Ectodermal cell (in vitro differentiated cells): ENCODE measurements around the gene TMEM54.

ENCODE experiments used
- H3K27ac ChIP-seq: 2 replicates; pipeline ENCODE4 v1.7.0; 2013; ENCODE audit warnings: mild to moderate bottlenecking, low read depth, low read length; ENCODE audit not compliant: insufficient read depth, poor library complexity, severe bottlenecking
- H3K27me3 ChIP-seq: 2 replicates; pipeline ENCODE4 v1.7.0; 2013; ENCODE audit warnings: mild to moderate bottlenecking, low read length; ENCODE audit not compliant: insufficient read depth, control insufficient read depth, poor library complexity, severe bottlenecking
- H3K36me3 ChIP-seq: one replicate; pipeline ENCODE4 v1.7.0; 2013; ENCODE audit warnings: low read length; ENCODE audit not compliant: control insufficient read depth, insufficient read depth
- H3K4me1 ChIP-seq: one replicate; pipeline ENCODE4 v1.7.0; 2013; ENCODE audit warnings: low read length; ENCODE audit not compliant: control insufficient read depth, insufficient read depth
- H3K4me3 ChIP-seq: 2 replicates; pipeline ENCODE4 v1.7.0; 2013; ENCODE audit warnings: low read depth, low read length, control low read depth; ENCODE audit not compliant: insufficient read depth
- H3K9me3 ChIP-seq: 2 replicates; pipeline ENCODE4 v1.7.0; 2013; ENCODE audit warnings: mild to moderate bottlenecking, low read length, moderate library complexity; ENCODE audit not compliant: control insufficient read depth
- WGBS, 2 experiments: methylation state at CpG; one replicate each; pipeline ENCODE4 v1.1.7; 2013; ENCODE audit warnings: missing lambda C conversion rate in 2 of 2; 5-methylcytosine and 5-hydroxymethylcytosine counted together

The TMEM54 gene

DNA sequence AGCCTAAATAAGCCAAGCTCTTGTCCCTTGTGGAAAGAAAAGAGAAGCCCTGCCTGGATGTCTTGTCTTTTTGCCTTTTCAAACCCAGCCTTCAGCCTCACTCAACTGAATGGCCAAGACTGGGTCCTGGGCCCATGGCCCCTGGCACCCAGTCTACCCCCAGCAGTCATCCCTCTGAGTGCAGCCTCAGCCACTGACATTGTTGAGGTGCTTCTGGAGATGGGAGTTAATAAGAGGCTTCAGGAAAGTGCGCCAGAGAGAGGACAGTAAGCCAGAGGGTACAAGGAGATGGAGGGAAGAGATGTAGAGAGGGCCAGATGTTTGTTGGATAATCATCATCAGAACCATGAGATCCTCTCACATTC lies 37.3 kb downstream of the TMEM54 start:
- H3K27me3 ChIP-seq, result no peaks in the 10 kb centered on the region
- 94 to 100% methylated on average over 1 of the region's 1 CpG for WGBS, 2 experiments
- no peak overlapping the region for H3K4me3 ChIP-seq
- H3K9me3 ChIP-seq, result no peaks in the 10 kb centered on the region
- H3K4me1 ChIP-seq, result peaks cover 11% of the 10 kb centered on the region
- no peak overlapping the region for H3K27ac ChIP-seq
- H3K36me3 ChIP-seq, result peaks cover 10% of the 10 kb centered on the region

DNA sequence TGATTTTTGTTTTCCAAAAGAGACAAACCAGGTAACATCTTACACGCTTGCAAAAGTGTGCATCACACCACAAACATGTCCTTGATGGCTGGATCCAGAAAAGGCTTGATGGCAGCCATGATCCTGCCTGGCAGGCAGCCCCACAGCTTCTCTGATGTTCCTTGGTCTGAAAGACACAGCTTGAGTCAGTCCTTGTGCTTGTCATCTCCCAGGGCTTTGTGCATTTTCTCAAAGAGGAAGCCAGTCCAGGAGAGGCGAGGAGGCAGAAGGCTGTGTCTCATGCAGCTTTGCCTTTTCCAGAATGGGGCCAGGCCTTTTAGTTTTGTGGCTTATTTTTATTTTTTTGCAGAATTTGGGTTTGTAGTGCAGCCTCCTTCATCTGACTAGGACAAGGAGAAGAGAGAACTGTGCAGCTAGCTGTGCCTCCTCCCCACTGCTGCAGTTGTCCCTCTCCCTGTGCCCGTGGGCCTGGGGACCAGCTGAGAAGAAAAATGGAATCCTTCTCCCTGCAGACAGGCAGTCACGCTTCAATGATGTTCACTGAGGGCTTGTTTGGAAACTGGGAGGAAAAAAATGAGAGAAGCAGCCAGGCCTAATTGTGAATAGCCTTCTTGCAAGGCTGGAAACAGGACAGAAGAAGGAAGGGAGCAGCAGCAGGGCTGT lies 37.8 kb downstream of the TMEM54 start:
- Histone ChIP-seq H3K9me3 (no peaks in the 10 kb centered on the region), H3K27me3 (no peaks in the 10 kb centered on the region), H3K36me3 (peaks cover 10% of the 10 kb centered on the region), H3K4me3 (no peak overlapping the region), H3K27ac (no peak overlapping the region), H3K4me1 (peaks cover 11% of the 10 kb centered on the region)
- 78 to 86% methylated on average over 4 of the region's 4 CpGs for WGBS, 2 experiments

DNA sequence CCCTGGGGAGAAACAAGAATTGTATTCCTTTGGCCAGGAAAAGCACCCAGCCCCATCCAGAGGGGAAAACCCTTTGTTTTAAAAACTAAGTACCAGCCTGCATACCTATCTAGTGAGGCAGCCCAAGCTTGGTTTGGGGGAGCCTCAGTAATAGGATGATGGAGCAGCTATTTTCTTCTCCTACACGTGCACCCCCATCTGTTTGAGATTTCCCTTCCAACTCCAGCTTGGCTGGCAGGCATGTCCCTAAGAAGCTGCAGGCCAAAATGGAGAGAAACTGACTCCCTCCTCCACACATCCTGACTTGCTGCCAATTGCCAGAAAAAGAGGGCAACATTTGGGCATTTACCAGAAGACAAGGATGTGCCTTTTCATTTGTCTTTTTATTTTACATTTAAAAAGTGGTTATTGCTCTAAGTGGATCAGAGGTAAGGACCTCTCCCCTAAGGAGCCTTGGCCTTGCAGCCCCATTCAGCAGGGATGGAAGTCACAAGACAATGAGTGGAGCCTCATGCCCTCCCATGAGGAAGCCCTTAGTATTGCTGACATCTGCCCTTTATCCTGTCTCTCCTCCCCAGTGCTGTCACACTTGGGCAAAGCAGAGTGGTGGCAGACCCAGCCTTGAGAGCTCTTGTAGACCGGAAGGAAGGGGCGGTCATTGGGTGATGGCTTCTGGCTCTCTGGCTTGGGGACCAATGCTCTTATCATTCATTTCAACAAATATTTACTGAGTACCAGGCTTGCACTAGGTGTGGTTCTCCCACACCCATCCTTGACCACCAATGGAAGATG lies 39.1 kb downstream of the TMEM54 start:
- Histone ChIP-seq H3K27ac (no peak overlapping the region), H3K4me3 (no peak overlapping the region), H3K4me1 (peaks cover 11% of the 10 kb centered on the region), H3K9me3 (no peaks in the 10 kb centered on the region), H3K27me3 (no peaks in the 10 kb centered on the region), H3K36me3 (peaks cover 10% of the 10 kb centered on the region)
- WGBS, 2 experiments, result 86 to 89% methylated on average over 3 of the region's 3 CpGs

DNA sequence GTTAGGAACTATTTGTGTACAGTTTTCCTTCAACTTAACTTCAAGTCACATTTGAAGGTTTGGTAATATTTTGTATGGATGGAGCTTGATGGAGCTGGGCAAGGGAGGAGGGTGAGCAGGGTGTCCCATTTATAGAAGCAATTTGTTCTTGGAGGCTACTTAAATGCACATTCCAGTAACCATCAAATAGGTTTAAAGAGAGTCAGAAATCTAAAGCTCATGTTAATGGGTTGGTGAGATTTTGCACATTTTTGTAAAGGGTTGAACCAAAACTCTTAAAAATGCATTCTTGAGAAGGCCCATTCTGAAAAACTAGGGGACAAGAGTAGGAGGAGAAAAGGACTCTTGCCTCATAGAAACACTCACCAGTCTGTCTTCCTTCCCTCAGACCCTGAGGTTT lies 40.6 kb downstream of the TMEM54 start:
- no peaks in the 10 kb centered on the region for H3K9me3 ChIP-seq
- no peak overlapping the region for H3K27ac ChIP-seq
- H3K36me3 ChIP-seq, result peaks cover 10% of the 10 kb centered on the region
- H3K4me3 ChIP-seq, result no peak overlapping the region
- H3K4me1 ChIP-seq, result peaks cover 11% of the 10 kb centered on the region
- no peaks in the 10 kb centered on the region for H3K27me3 ChIP-seq

DNA sequence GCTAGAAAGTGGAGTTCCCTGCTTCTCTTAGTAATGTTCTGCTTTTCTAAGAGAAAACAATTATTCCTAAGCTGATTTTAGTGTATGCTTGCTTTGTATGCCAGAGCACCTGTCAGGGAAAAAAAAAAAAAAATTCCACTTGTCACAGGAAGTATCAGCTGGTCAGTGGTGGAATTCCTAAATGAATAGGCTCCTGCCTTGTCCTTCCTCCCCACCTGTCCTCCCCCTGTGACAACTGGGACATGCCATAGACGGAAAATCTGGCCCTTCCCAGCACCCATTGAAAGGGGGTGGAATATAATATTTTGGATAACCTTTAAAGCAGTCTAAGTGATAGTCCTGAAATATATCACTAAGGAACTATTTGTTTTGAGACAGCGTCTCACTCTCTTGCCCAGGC lies 41.3 kb downstream of the TMEM54 start:
- Histone ChIP-seq H3K9me3 (no peaks in the 10 kb centered on the region), H3K4me3 (no peak overlapping the region), H3K27me3 (no peaks in the 10 kb centered on the region), H3K36me3 (peaks cover 14% of the 10 kb centered on the region), H3K27ac (no peak overlapping the region), H3K4me1 (peaks cover 11% of the 10 kb centered on the region)
- 95 to 99% methylated on average over 2 of the region's 2 CpGs for WGBS, 2 experiments

DNA sequence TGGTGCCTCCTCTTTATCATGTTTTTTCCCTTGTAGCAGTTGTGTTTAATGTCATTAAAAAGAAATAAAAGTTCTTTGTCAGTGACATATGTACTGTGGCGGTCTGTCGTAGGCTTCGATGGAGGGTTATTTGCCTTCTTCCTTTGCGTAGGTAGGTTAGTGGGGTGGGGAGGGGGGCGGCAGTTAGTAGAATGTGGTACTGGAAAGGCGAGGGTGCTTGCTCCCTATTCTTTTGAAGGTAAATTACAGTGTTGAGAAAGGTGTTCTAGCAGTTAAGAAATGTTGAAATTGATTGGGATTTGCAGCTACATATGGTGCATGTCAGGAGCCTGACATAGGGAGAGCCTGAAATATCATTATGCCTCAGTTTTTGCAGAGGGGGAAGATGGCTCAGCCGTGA lies 42.4 kb downstream of the TMEM54 start:
- no peaks in the 10 kb centered on the region for H3K9me3 ChIP-seq
- WGBS, 2 experiments, result 91 to 94% methylated on average over 7 of the region's 7 CpGs
- no peaks in the 10 kb centered on the region for H3K27me3 ChIP-seq
- H3K36me3 ChIP-seq, result peaks cover 17% of the 10 kb centered on the region
- H3K4me1 ChIP-seq, result peaks cover 7% of the 10 kb centered on the region
- no peak overlapping the region for H3K27ac ChIP-seq
- no peak overlapping the region for H3K4me3 ChIP-seq

DNA sequence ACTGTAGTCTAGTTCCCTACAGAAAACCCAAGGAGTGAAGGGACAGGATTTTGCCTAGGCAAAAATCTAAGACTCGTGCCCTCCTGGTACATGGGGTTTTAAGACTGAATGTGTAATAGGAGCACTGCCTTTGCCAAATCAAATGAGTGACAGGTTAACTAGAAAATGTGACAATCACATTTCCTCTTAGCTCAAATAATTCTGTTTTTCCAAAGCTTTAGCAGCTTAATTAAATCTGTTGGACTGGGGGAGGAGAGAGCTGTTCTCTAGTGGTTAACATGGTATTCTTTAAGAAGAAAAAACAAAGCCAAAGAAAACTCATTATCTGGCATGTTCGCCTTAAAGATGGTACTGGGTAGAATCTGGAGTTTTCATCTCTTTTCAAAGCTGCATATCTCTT lies 43.1 kb downstream of the TMEM54 start:
- Histone ChIP-seq H3K9me3 (no peaks in the 10 kb centered on the region), H3K27ac (no peak overlapping the region), H3K4me3 (no peak overlapping the region), H3K27me3 (no peaks in the 10 kb centered on the region), H3K36me3 (peaks cover 19% of the 10 kb centered on the region), H3K4me1 (peaks cover under 1% of the 10 kb centered on the region)
- 93 to 94% methylated on average over 2 of the region's 2 CpGs for WGBS, 2 experiments

DNA sequence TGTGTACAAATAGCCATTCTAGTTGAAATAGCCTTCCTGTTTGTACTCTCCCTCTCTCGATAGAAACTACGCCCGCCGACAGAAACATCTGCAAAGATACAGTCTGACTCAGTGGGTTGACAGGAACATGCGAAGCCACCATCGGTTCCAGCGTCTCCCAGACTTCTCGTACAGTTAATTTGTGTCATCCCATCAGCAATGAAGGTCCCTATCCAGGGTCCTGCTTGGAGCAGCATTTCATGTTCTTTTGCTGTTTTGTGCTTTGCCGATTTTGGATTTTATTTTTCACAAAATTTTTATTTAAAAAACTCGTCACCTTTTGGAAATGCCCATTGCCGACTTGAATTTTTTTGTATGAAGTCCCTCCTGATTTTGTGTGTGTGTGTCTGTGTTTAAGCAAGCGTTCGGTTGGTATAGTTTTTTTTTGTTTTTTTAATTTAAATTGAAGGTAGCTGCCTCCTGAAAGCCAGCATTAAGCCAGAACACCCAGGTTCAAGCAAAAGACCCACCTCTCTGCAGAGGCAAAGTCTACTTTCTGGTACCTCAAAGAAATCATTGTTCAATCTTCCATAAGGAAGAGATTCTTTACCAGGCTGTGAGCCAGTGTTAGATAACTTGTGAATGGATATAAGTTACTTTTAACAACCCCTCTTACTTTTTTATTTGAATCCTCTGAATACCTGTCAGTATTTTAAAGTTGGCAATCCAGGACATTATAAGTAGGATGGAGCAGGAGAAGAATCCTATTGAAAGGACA lies 45.1 kb downstream of the TMEM54 start:
- Histone ChIP-seq H3K9me3 (no peaks in the 10 kb centered on the region), H3K4me1 (no peaks in the 10 kb centered on the region), H3K27me3 (no peaks in the 10 kb centered on the region), H3K4me3 (no peak overlapping the region), H3K36me3 (peaks cover 14% of the 10 kb centered on the region), H3K27ac (no peak overlapping the region)
- 93% methylated on average over 13 of the region's 13 CpGs for WGBS, 2 experiments

DNA sequence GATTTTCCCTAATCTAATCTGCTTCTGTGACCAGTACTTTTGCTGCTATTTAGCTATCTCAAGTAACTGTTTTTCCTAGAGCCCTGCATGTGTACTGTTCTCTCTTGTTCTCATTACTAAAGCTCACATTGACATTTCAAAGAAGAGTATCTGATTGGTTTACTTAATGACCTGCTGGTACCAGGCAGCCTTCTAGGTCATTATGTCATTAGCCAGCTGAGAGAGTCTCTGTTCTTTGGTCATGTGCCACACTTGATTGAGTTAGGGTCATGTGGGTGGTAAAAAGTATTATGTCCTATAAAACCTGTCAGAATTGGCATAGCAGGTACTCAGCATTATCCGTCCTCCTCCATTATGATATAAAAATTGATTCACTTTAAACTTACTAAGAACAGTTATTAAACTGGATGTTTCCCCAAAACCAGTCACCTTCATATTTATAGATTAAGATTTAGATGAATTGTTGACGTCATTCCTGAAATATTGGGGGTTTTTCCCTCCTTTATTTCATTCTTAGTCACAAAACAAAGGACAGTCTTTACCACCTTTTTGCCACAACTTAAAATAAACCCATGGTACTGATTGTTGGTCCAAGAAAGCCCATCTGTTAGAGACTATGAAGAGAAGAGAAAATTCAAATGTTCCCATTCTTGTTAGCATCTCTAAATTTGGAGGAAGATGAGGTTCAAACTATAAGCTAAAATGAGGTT lies 52.7 kb downstream of the TMEM54 start:
- Histone ChIP-seq H3K27me3 (no peaks in the 10 kb centered on the region), H3K9me3 (no peaks in the 10 kb centered on the region), H3K4me1 (no peaks in the 10 kb centered on the region), H3K36me3 (peaks cover 13% of the 10 kb centered on the region), H3K27ac (no peak overlapping the region), H3K4me3 (no peak overlapping the region)
- WGBS, 2 experiments, result 0 to 50% methylated on average over 1 to 2 of the region's 2 CpGs
